Fibroblast of lung (primary cell): Measurements from ENCODE around the gene TMPRSS3. TPM values are rescaled to one million over a fixed set of nuclear protein-coding genes. Genes with fewer than 3 reads are reported as not detected.

Source experiments
- DNase-seq, 2 donors: peaks; one replicate each; pipeline versions ENCODE4 v3.0.0 to v3.0.0-alpha.2; 2010; ENCODE audit warnings: low read depth in 2 of 2
- H2AFZ ChIP-seq: 2 replicates; pipeline ENCODE4 v1.5.1; 2012; ENCODE audit warnings: low read length, control low read depth, inconsistent platforms
- H3K27ac ChIP-seq: 2 replicates; pipeline ENCODE4 v1.5.1; 2011; ENCODE audit warnings: low read length, control low read depth; ENCODE audit not compliant: insufficient read depth
- H3K27me3 ChIP-seq: 2 replicates; pipeline ENCODE4 v1.5.1; 2011; ENCODE audit warnings: mild to moderate bottlenecking, low read length; ENCODE audit not compliant: control insufficient read depth, insufficient read depth
- H3K36me3 ChIP-seq: 2 replicates; pipeline ENCODE4 v1.5.1; 2011; ENCODE audit warnings: low read length; ENCODE audit not compliant: control insufficient read depth, insufficient read depth
- H3K4me1 ChIP-seq: 2 replicates; pipeline ENCODE4 v1.5.1; 2011; ENCODE audit warnings: low read length; ENCODE audit not compliant: control insufficient read depth, insufficient read depth; ENCODE audit errors: extremely low read depth
- H3K4me2 ChIP-seq: 2 replicates; pipeline ENCODE4 v1.5.1; 2011; ENCODE audit warnings: low read length, control low read depth; ENCODE audit not compliant: insufficient read depth; ENCODE audit errors: extremely low read depth
- H3K4me3 ChIP-seq, 4 experiments: fragments of 200-600 bp in 1 of 4; sonication (generic) in 1 of 4; replicated peaks in 1 of 4; 2 replicates each; pipeline ENCODE4 v1.5.1; 2011 to 2016; ENCODE audit warnings: low read length in 4 of 4, low read depth in 3 of 4, mild to moderate bottlenecking in 3 of 4, control low read depth in 2 of 4, inconsistent platforms in 1 of 4, mixed read lengths in 1 of 4; ENCODE audit not compliant: insufficient read depth in 1 of 4; ENCODE audit errors: control extremely low read depth in 1 of 4
- H3K79me2 ChIP-seq: 2 replicates; pipeline ENCODE4 v1.5.1; 2012; ENCODE audit warnings: mild to moderate bottlenecking, low read length, inconsistent platforms; ENCODE audit not compliant: control insufficient read depth, insufficient read depth
- H3K9ac ChIP-seq: 2 replicates; pipeline ENCODE4 v1.5.1; 2011; ENCODE audit warnings: mild to moderate bottlenecking, low read length, control low read depth; ENCODE audit not compliant: insufficient read depth
- H3K9me3 ChIP-seq: 2 replicates; pipeline ENCODE4 v1.5.1; 2012; ENCODE audit warnings: low read depth, low read length; ENCODE audit not compliant: control insufficient read depth, insufficient read depth
- H4K20me1 ChIP-seq: 2 replicates; pipeline ENCODE4 v1.5.1; 2011; ENCODE audit warnings: low read length; ENCODE audit not compliant: control insufficient read depth, insufficient read depth; ENCODE audit errors: extremely low read depth
- EZH2 ChIP-seq: IDR thresholded peaks from 2 replicates; pipeline ENCODE4 v1.5.1; 2012; ENCODE audit warnings: low read length, control low read depth, mild to moderate bottlenecking; ENCODE audit errors: missing control alignments
- polyA plus RNA-seq, 2 donors: library from polyadenylated mRNA; depleted of rRNA in 1 of 2; stranded (reverse) in 1 of 2; unstranded in 1 of 2; fragments of >200 nt; gene quantifications; 2 replicates each; pipeline ENCODE4 v1.2.1, GENCODE V29; 2011 to 2012; ENCODE audit warnings: missing spikeins in 1 of 2
- total RNA-seq: library from RNA; depleted of rRNA; stranded (reverse); fragments of >200 nt; gene quantifications from 2 replicates; pipeline ENCODE4 v1.2.1, GENCODE V29; 2014
- TF ChIP-seq, protein P1 (sequence below), 2 donors: IDR thresholded peaks in 1 of 2; conservative IDR thresholded peaks in 1 of 2; 1 replicate in 1 of 2; 2 replicates in 1 of 2; pipeline ENCODE4 v1.5.1; 2011 to 2012; ENCODE audit warnings: low read length in 2 of 2, control low read depth in 1 of 2, inconsistent platforms in 1 of 2, low read depth in 1 of 2, mild to moderate bottlenecking in 1 of 2

The TMPRSS3 gene
- total and polyA plus RNA-seq, 2 donors (not counting 1 experiment from before 2014, with no cell fraction given), result not detected

- Histone ChIP-seq H3K4me1 (no peaks in the 10 kb centered on the region), H4K20me1 (no peaks in the 10 kb centered on the region), H2AFZ (no peak overlapping the region), H3K27ac (no peak overlapping the region), H3K9ac (no peak overlapping the region), H3K9me3 (no peaks in the 10 kb centered on the region), H3K79me2 (no peaks in the 10 kb centered on the region), H3K4me3 (no peak overlapping the region), H3K36me3 (no peaks in the 10 kb centered on the region), H3K27me3 (peaks cover 3% of the 10 kb centered on the region), H3K4me2 (no peak overlapping the region)
- TF ChIP-seq, protein P1, sequence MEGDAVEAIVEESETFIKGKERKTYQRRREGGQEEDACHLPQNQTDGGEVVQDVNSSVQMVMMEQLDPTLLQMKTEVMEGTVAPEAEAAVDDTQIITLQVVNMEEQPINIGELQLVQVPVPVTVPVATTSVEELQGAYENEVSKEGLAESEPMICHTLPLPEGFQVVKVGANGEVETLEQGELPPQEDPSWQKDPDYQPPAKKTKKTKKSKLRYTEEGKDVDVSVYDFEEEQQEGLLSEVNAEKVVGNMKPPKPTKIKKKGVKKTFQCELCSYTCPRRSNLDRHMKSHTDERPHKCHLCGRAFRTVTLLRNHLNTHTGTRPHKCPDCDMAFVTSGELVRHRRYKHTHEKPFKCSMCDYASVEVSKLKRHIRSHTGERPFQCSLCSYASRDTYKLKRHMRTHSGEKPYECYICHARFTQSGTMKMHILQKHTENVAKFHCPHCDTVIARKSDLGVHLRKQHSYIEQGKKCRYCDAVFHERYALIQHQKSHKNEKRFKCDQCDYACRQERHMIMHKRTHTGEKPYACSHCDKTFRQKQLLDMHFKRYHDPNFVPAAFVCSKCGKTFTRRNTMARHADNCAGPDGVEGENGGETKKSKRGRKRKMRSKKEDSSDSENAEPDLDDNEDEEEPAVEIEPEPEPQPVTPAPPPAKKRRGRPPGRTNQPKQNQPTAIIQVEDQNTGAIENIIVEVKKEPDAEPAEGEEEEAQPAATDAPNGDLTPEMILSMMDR (conservative IDR thresholded peaks at IDR 0.05 in 1 of 2, IDR thresholded peaks at IDR 0.05 in 1 of 2; ENCODE audit: low read depth in 1 of 2, low read length in 2 of 2), result no peak
- TF ChIP-seq EZH2, result no peak
- no peak for DNase-seq
These were observed 31.1 kb upstream of the TMPRSS3 start for GRCh38 chr21:42426876-42427480.

DNA sequence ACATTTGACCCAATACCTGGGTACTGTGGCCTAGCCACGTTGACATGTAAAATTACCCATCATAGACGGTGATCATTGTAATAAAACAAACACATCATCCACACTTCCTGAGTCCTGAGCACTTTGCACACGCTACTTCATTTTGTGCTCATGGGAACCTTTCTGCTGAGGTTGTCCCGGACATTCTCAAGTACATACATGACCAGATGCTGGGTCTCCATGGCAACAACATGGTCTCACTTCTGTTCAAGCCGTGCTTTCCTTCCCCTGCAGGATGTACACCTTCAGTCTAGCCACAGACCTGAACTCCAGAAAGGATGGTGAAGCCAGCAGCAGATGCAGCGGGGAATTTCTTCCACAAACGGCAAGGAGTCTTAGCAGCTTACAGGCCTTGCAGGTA is 30.6 kb upstream of the TMPRSS3 start:
- Histone ChIP-seq H2AFZ (no peak overlapping the region), H3K4me2 (no peak overlapping the region), H3K9me3 (no peaks in the 10 kb centered on the region), H3K4me3 (no peak overlapping the region), H3K4me1 (no peaks in the 10 kb centered on the region), H4K20me1 (no peaks in the 10 kb centered on the region), H3K27me3 (peaks cover 3% of the 10 kb centered on the region), H3K36me3 (no peaks in the 10 kb centered on the region), H3K27ac (no peak overlapping the region), H3K9ac (no peak overlapping the region), H3K79me2 (no peaks in the 10 kb centered on the region)
- TF ChIP-seq, protein P1 (conservative IDR thresholded peaks at IDR 0.05 in 1 of 2, IDR thresholded peaks at IDR 0.05 in 1 of 2; ENCODE audit: low read depth in 1 of 2, low read length in 2 of 2), result no peak
- TF ChIP-seq EZH2, result no peak
- DNase-seq, result no peak

DNA sequence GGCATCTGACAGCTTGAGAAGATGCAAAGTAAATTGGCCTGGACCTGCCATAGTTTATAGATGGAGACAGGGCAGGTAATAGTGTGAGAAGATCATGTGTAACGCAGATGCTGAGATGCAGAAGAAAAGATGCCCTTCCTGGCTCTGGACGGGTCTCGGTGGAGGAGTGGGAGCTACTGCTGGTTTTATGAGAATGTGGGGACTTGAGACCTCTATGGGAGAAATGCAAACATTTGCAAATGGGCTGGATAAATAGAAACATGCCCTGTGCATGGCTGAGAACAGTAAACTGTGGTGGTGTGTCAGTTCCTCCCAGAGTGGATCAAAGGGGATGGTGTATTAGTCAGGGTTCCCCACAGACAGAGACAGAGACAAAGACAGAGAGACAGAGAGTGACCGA is 29.7 kb upstream of the TMPRSS3 start:
- no peak overlapping the region for H2AFZ ChIP-seq
- H3K4me2 ChIP-seq, result no peak overlapping the region
- H3K4me1 ChIP-seq, result no peaks in the 10 kb centered on the region
- peaks cover 3% of the 10 kb centered on the region for H3K27me3 ChIP-seq
- TF ChIP-seq EZH2, result no peak
- TF ChIP-seq, protein P1 (conservative IDR thresholded peaks at IDR 0.05 in 1 of 2, IDR thresholded peaks at IDR 0.05 in 1 of 2; ENCODE audit: low read depth in 1 of 2, low read length in 2 of 2), result no peak
- DNase-seq, result no peak
- no peaks in the 10 kb centered on the region for H3K79me2 ChIP-seq
- no peak overlapping the region for H3K4me3 ChIP-seq
- H3K27ac ChIP-seq, result no peak overlapping the region
- H4K20me1 ChIP-seq, result no peaks in the 10 kb centered on the region
- H3K9me3 ChIP-seq, result no peaks in the 10 kb centered on the region
- H3K9ac ChIP-seq, result no peak overlapping the region
- no peaks in the 10 kb centered on the region for H3K36me3 ChIP-seq
